Cardiac muscle cell (in vitro differentiated cells and primary cell): ENCODE measurements around the gene CHIC2. TPM values are rescaled to one million over a fixed set of nuclear protein-coding genes. Genes with fewer than 3 reads are reported as not detected.

Experiments used
- DNase-seq, 2 donors: peaks; one replicate each; pipeline versions ENCODE4 v3.0.0 to v3.0.0-alpha.2; 2010 to 2017; ENCODE audit warnings: low read depth in 1 of 2, low spot score in 1 of 2
- H3K27ac ChIP-seq: fragments of 200-600 bp; sonication (generic); 2 replicates; pipeline ENCODE4 v1.5.1; 2016
- H3K27me3 ChIP-seq: fragments of 200-600 bp; sonication (generic); 2 replicates; pipeline ENCODE4 v1.6.0; 2016; ENCODE audit warnings: control low read depth
- H3K36me3 ChIP-seq: fragments of 200-600 bp; sonication (generic); 2 replicates; pipeline ENCODE4 v1.5.1; 2016; ENCODE audit warnings: control low read depth
- H3K4me1 ChIP-seq: fragments of 200-600 bp; sonication (generic); 2 replicates; pipeline ENCODE4 v1.8.1; 2017; ENCODE audit warnings: low read depth, mild to moderate bottlenecking, mixed run types
- H3K4me3 ChIP-seq: fragments of 200-600 bp; sonication (generic); 2 replicates; pipeline ENCODE4 v1.5.1; 2016; ENCODE audit warnings: mild to moderate bottlenecking
- H3K9me3 ChIP-seq: fragments of 200-600 bp; sonication (generic); 2 replicates; pipeline ENCODE4 v1.5.1; 2017; ENCODE audit warnings: low read depth, mild to moderate bottlenecking, control low read depth
- CTCF ChIP-seq: IDR thresholded peaks from 2 replicates; pipeline ENCODE4 v1.5.1; 2012; ENCODE audit warnings: low read depth, mild to moderate bottlenecking, low read length
- polyA plus RNA-seq: library from polyadenylated mRNA; unstranded; fragments of >200 nt; fragmentation: Nextera tagmentation; extraction: Ambion mirVana; gene quantifications from 2 replicates; pipeline ENCODE4 v1.2.1, GENCODE V29; 2016
- total RNA-seq: library from RNA; depleted of rRNA; stranded (reverse); fragments of >200 nt; gene quantifications from 2 replicates; pipeline ENCODE4 v1.2.3, GENCODE V29; 2016

CHIC2 gene
- total and polyA plus RNA-seq, 2 experiments from 2014 or later, result 35.4 to 36.5 TPM

GRCh38 chr4:54095110-54095825 is 30.9 kb upstream of the CHIC2 start:
- H3K27ac ChIP-seq, result no peak overlapping the region
- no peaks in the 10 kb centered on the region for H3K4me1 ChIP-seq
- H3K4me3 ChIP-seq, result no peak overlapping the region
- H3K36me3 ChIP-seq, result no peaks in the 10 kb centered on the region
- H3K27me3 ChIP-seq, result peaks cover 95% of the 10 kb centered on the region
- DNase-seq, result no peak
- no peak for TF ChIP-seq CTCF
- H3K9me3 ChIP-seq, result no peaks in the 10 kb centered on the region

GRCh38 chr4:54094451-54094850 is 30.0 kb upstream of the CHIC2 start:
- Histone ChIP-seq H3K36me3 (no peaks in the 10 kb centered on the region), H3K4me1 (no peaks in the 10 kb centered on the region), H3K27me3 (peaks cover 87% of the 10 kb centered on the region), H3K4me3 (no peak overlapping the region), H3K9me3 (no peaks in the 10 kb centered on the region), H3K27ac (no peak overlapping the region)
- no peak for DNase-seq
- no peak for TF ChIP-seq CTCF

- no peak for DNase-seq
- Histone ChIP-seq H3K27me3 (peaks cover 78% of the 10 kb centered on the region), H3K9me3 (no peaks in the 10 kb centered on the region), H3K27ac (no peak overlapping the region), H3K36me3 (no peaks in the 10 kb centered on the region), H3K4me1 (no peaks in the 10 kb centered on the region), H3K4me3 (no peak overlapping the region)
- TF ChIP-seq CTCF, result no peak
Measured at GRCh38 chr4:54093324-54094240, 29.2 kb upstream of the CHIC2 start.

GRCh38 chr4:54092405-54093323 is 28.3 kb upstream of the CHIC2 start:
- Histone ChIP-seq H3K27ac (no peak overlapping the region), H3K27me3 (peaks cover 69% of the 10 kb centered on the region), H3K4me3 (peak overlapping the region; percentile 39), H3K9me3 (no peaks in the 10 kb centered on the region), H3K4me1 (no peaks in the 10 kb centered on the region), H3K36me3 (no peaks in the 10 kb centered on the region)
- no peak for DNase-seq
- no peak for TF ChIP-seq CTCF
